Right cardiac atrium (tissue), 5 donors: Measurements from ENCODE around the gene DDX4. TPM values are rescaled to one million over a fixed set of nuclear protein-coding genes. Genes with fewer than 3 reads are reported as not detected.

Experiments used
- ATAC-seq, 2 donors: fragments of 200-7000 bp; cut with Tn5 transposase; one replicate each; pipeline versions ENCODE4 v1.8.0 to v1.9.1; 2020; ENCODE audit warnings: moderate library complexity in 2 of 2, mild to moderate bottlenecking in 1 of 2
- DNase-seq, 3 donors: peaks; one replicate each; pipeline ENCODE4 v3.0.0-alpha.2; 2020
- H3K27ac ChIP-seq: one replicate; pipeline ENCODE4 v1.5.1; 2013; ENCODE audit warnings: mild to moderate bottlenecking, low read length, control low read depth, moderate library complexity
- H3K27me3 ChIP-seq: one replicate; pipeline ENCODE4 v1.6.1; 2013; ENCODE audit not compliant: control insufficient read depth, insufficient read depth
- H3K4me1 ChIP-seq: one replicate; pipeline ENCODE4 v1.6.1; 2013; ENCODE audit warnings: low read length; ENCODE audit not compliant: control insufficient read depth, insufficient read depth
- H3K4me3 ChIP-seq: one replicate; pipeline ENCODE4 v1.5.1; 2013; ENCODE audit warnings: low read length, control low read depth
- H3K9me3 ChIP-seq: one replicate; pipeline ENCODE4 v1.6.1; 2013; ENCODE audit warnings: low read length; ENCODE audit not compliant: control insufficient read depth
- WGBS: extraction: QIAGEN DNeasy Blood & Tissue Kit; methylation state at CpG from one replicate; pipeline ENCODE4 v1.1.7; 2013; 5-methylcytosine and 5-hydroxymethylcytosine counted together
- intact Hi-C, 4 donors: fragments of 100-400 bp; cut with DNase I; formaldehyde crosslinking; loops; one replicate each; pipeline versions ENCODE4 v1.11.0 to v1.14.0; 2022 to 2023
- polyA plus RNA-seq: library from polyadenylated mRNA; stranded (reverse); fragments of 200-250 nt; gene quantifications from one replicate; pipeline ENCODE4 v1.2.3, GENCODE V29; 2013
- total RNA-seq, 4 donors: library from RNA; stranded (reverse); fragmentation: NEBNext Ultra II Directional; extraction: Animal tissue kit (Norgen Biotek cat#: 25700); gene quantifications; one replicate each; pipeline ENCODE4 v1.2.1, GENCODE V29; 2021
- donor health status: healthy with polysubstance abuse.
- donor health status: DM: no; HTN: yes; CAD: no.
- donor health status: DM: no; HTN: no; CAD: no.
- donor health status: DM: no; HTN: yes; CAD: no; lungs with severe emphysema.
- donor health status: DM: yes; HTN: yes; CAD: no.

The DDX4 gene
- total and polyA plus RNA-seq, 5 donors: not detected

GRCh38 chr5:55853041-55853670 is 115.3 kb downstream of the DDX4 start:
- 53% methylated on average over 3 of the region's 3 CpGs for WGBS
- Histone ChIP-seq H3K27me3 (no peaks in the 10 kb centered on the region), H3K4me3 (no peak overlapping the region), H3K4me1 (no peaks in the 10 kb centered on the region), H3K9me3 (no peaks in the 10 kb centered on the region), H3K27ac (no peak overlapping the region)
- DNase-seq: no peak
- peak in 1 of 2 donors; percentile 73 for ATAC-seq
- intact Hi-C loops: no loop called here

- Histone ChIP-seq H3K27me3 (no peaks in the 10 kb centered on the region), H3K4me1 (no peaks in the 10 kb centered on the region), H3K27ac (no peak overlapping the region), H3K9me3 (no peaks in the 10 kb centered on the region), H3K4me3 (no peak overlapping the region)
- DNase-seq (no peak), ATAC-seq (peak in 1 of 2 donors; percentile 49)
- intact Hi-C loops: no loop called here
- WGBS: 19% methylated on average over 3 of the region's 3 CpGs
Measured at GRCh38 chr5:55853818-55854217, 116.0 kb downstream of the DDX4 start.

GRCh38 chr5:55855509-55855908 is 117.6 kb downstream of the DDX4 start:
- Histone ChIP-seq H3K27ac (no peak overlapping the region), H3K4me3 (no peak overlapping the region), H3K27me3 (no peaks in the 10 kb centered on the region), H3K4me1 (no peaks in the 10 kb centered on the region), H3K9me3 (no peaks in the 10 kb centered on the region)
- ATAC-seq: no peak
- intact Hi-C loops: no loop called here
- DNase-seq: no peak
- 50% methylated on average over 5 of the region's 5 CpGs for WGBS

GRCh38 chr5:55856516-55857246 is 118.8 kb downstream of the DDX4 start:
- Histone ChIP-seq H3K4me1 (no peaks in the 10 kb centered on the region), H3K9me3 (no peaks in the 10 kb centered on the region), H3K4me3 (no peak overlapping the region), H3K27me3 (no peaks in the 10 kb centered on the region), H3K27ac (no peak overlapping the region)
- 64% methylated on average over 5 of the region's 5 CpGs for WGBS
- intact Hi-C loops: no loop called here
- DNase-seq (no peak), ATAC-seq (no peak)

- Histone ChIP-seq H3K9me3 (no peaks in the 10 kb centered on the region), H3K4me1 (no peaks in the 10 kb centered on the region), H3K27me3 (no peaks in the 10 kb centered on the region), H3K27ac (no peak overlapping the region), H3K4me3 (no peak overlapping the region)
- DNase-seq: no peak
- no peak for ATAC-seq
- intact Hi-C loops: no loop called here
- 89% methylated on average over 4 of the region's 4 CpGs for WGBS
Measured at GRCh38 chr5:55857247-55857640, 119.4 kb downstream of the DDX4 start.

- Histone ChIP-seq H3K27ac (no peak overlapping the region), H3K4me1 (no peaks in the 10 kb centered on the region), H3K4me3 (no peak overlapping the region), H3K27me3 (no peaks in the 10 kb centered on the region), H3K9me3 (no peaks in the 10 kb centered on the region)
- WGBS: 91% methylated on average over 2 of the region's 2 CpGs
- no peak for ATAC-seq
- intact Hi-C loops: no loop called here
- DNase-seq: no peak
Measured at GRCh38 chr5:55858104-55858503, 120.2 kb downstream of the DDX4 start.

- ATAC-seq (no peak), DNase-seq (no peak)
- WGBS: 56% methylated on average over 3 of the region's 3 CpGs
- intact Hi-C loops: no loop called here
- Histone ChIP-seq H3K4me1 (no peaks in the 10 kb centered on the region), H3K9me3 (no peaks in the 10 kb centered on the region), H3K27me3 (no peaks in the 10 kb centered on the region), H3K27ac (no peak overlapping the region), H3K4me3 (no peak overlapping the region)
Measured at GRCh38 chr5:55860288-55860687, 122.4 kb downstream of the DDX4 start.

- intact Hi-C loops: no loop called here
- H3K27me3 ChIP-seq: no peaks in the 10 kb centered on the region
- no peaks in the 10 kb centered on the region for H3K9me3 ChIP-seq
- ATAC-seq (no peak), DNase-seq (no peak)
- H3K4me3 ChIP-seq: no peak overlapping the region
- no peaks in the 10 kb centered on the region for H3K4me1 ChIP-seq
- H3K27ac ChIP-seq: no peak overlapping the region
- 73% methylated on average over 4 of the region's 4 CpGs for WGBS
Measured at GRCh38 chr5:55860709-55861108, 122.8 kb downstream of the DDX4 start.

- ATAC-seq (no peak), DNase-seq (no peak)
- no peaks in the 10 kb centered on the region for H3K4me1 ChIP-seq
- intact Hi-C loops: no loop called here
- H3K27me3 ChIP-seq: no peaks in the 10 kb centered on the region
- WGBS: 76% methylated on average over 9 of the region's 9 CpGs
- H3K4me3 ChIP-seq: no peak overlapping the region
- H3K9me3 ChIP-seq: no peaks in the 10 kb centered on the region
- no peak overlapping the region for H3K27ac ChIP-seq
Measured at GRCh38 chr5:55864606-55865541, 127.0 kb downstream of the DDX4 start.

GRCh38 chr5:55865831-55866230 is 128.0 kb downstream of the DDX4 start:
- Histone ChIP-seq H3K27me3 (no peaks in the 10 kb centered on the region), H3K9me3 (no peaks in the 10 kb centered on the region), H3K4me3 (no peak overlapping the region), H3K4me1 (no peaks in the 10 kb centered on the region), H3K27ac (no peak overlapping the region)
- intact Hi-C loops: no loop called here
- DNase-seq (no peak), ATAC-seq (no peak)
- WGBS: 83% methylated on average over 3 of the region's 3 CpGs

GRCh38 chr5:55866485-55866884 is 128.6 kb downstream of the DDX4 start:
- intact Hi-C loops: no loop called here
- WGBS: 94% methylated on average over 8 of the region's 8 CpGs
- no peaks in the 10 kb centered on the region for H3K4me1 ChIP-seq

More at GRCh38 chr5:55866485-55866884, 128.6 kb downstream of the DDX4 start:
- DNase-seq (no peak), ATAC-seq (no peak)
- H3K9me3 ChIP-seq: no peaks in the 10 kb centered on the region
- no peak overlapping the region for H3K27ac ChIP-seq
- no peak overlapping the region for H3K4me3 ChIP-seq
- H3K27me3 ChIP-seq: no peaks in the 10 kb centered on the region
